GM23248 (cell line): ENCODE data around the gene CEACAM19. TPM values are rescaled to one million over a fixed set of nuclear protein-coding genes. Genes with fewer than 3 reads are reported as not detected.
A peak's percentile ranks its signal among the peaks of the same experiment; 100 is the strongest.

Experiments used
- DNase-seq: peaks from one replicate; pipeline ENCODE4 v3.0.0-alpha.2; 2015
- H2AFZ ChIP-seq: fragments of 200-600 bp; sonication (generic); 2 replicates; pipeline ENCODE4 v1.6.1; 2016; ENCODE audit warnings: antibody characterized with exemption
- H3F3A ChIP-seq: fragments of 200-600 bp; sonication (generic); 2 replicates; pipeline ENCODE4 v1.6.1; 2016; ENCODE audit warnings: mild to moderate bottlenecking, antibody characterized with exemption, mixed run types; ENCODE audit not compliant: insufficient read depth
- H3K27ac ChIP-seq: fragments of 200-600 bp; sonication (generic); 2 replicates; pipeline ENCODE4 v1.5.1; 2016; ENCODE audit warnings: mild to moderate bottlenecking
- H3K27me3 ChIP-seq: fragments of 200-600 bp; sonication (generic); replicated peaks from 2 replicates; pipeline ENCODE4 v1.6.1; 2016; ENCODE audit warnings: mild to moderate bottlenecking; ENCODE audit not compliant: insufficient read depth
- H3K36me3 ChIP-seq: fragments of 200-600 bp; sonication (generic); 2 replicates; pipeline ENCODE4 v1.6.1; 2016; ENCODE audit warnings: low read depth, mild to moderate bottlenecking
- H3K4me1 ChIP-seq: fragments of 200-600 bp; sonication (generic); 2 replicates; pipeline ENCODE4 v1.6.1; 2016; ENCODE audit warnings: mild to moderate bottlenecking; ENCODE audit not compliant: insufficient read depth
- H3K4me2 ChIP-seq: fragments of 200-600 bp; sonication (generic); one replicate; pipeline ENCODE4 v1.6.1; 2016; ENCODE audit warnings: mild to moderate bottlenecking; ENCODE audit not compliant: unreplicated experiment
- H3K4me3 ChIP-seq: fragments of 200-600 bp; sonication (generic); 2 replicates; pipeline ENCODE4 v1.5.1; 2016; ENCODE audit warnings: mild to moderate bottlenecking
- H3K79me2 ChIP-seq: fragments of 200-600 bp; sonication (generic); 2 replicates; pipeline ENCODE4 v1.6.1; 2016; ENCODE audit warnings: mild to moderate bottlenecking; ENCODE audit not compliant: insufficient read depth
- H3K9ac ChIP-seq: fragments of 200-600 bp; sonication (generic); 2 replicates; pipeline ENCODE4 v1.6.1; 2016; ENCODE audit warnings: mild to moderate bottlenecking
- H3K9me2 ChIP-seq: fragments of 200-600 bp; sonication (generic); 2 replicates; pipeline ENCODE4 v1.6.1; 2016; ENCODE audit warnings: mixed run types, mild to moderate bottlenecking, moderate library complexity; ENCODE audit not compliant: insufficient read depth
- H3K9me3 ChIP-seq: fragments of 200-600 bp; sonication (generic); one replicate; pipeline ENCODE4 v1.6.1; 2017; ENCODE audit warnings: low read depth
- H4K20me1 ChIP-seq: fragments of 200-600 bp; sonication (generic); 2 replicates; pipeline ENCODE4 v1.6.0; 2016; ENCODE audit not compliant: insufficient read depth
- EZH2 ChIP-seq: fragments of 200-600 bp; sonication (generic); IDR thresholded peaks from 2 replicates; pipeline ENCODE4 v1.6.1; 2018; ENCODE audit warnings: antibody characterized with exemption, mild to moderate bottlenecking; ENCODE audit not compliant: insufficient read depth, poor library complexity, severe bottlenecking
- EZH2phosphoT487 ChIP-seq: fragments of 200-600 bp; sonication (generic); IDR thresholded peaks from 2 replicates; pipeline ENCODE4 v1.6.1; 2018; ENCODE audit warnings: antibody characterized with exemption, moderate library complexity, mild to moderate bottlenecking, low read depth; ENCODE audit not compliant: insufficient read depth
- WGBS, 2 experiments: methylation state at CpG; one replicate each; pipeline ENCODE4 v1.1.6; 2015 to 2017; ENCODE audit warnings: low lambda C conversion rate in 2 of 2, low coverage in 1 of 2; ENCODE audit errors: missing lambda C conversion rate in 2 of 2; 5-methylcytosine and 5-hydroxymethylcytosine counted together
- in situ Hi-C: fragments of 300-500 bp; cut with MboI; formaldehyde crosslinking; loops from 2 replicates; pipeline ENCODE4 v1.15.0; 2020
- polyA plus RNA-seq: library from polyadenylated mRNA; unstranded; fragments of >200 nt; fragmentation: Nextera tagmentation; extraction: Ambion mirVana; gene quantifications from 2 replicates; pipeline ENCODE4 v1.2.1, GENCODE V29; 2016
- total RNA-seq: library from RNA; depleted of rRNA; stranded (reverse); fragments of >200 nt; shearing (Covaris generic); gene quantifications from 2 replicates; pipeline ENCODE4 v1.2.3, GENCODE V29; 2014

CEACAM19 gene
- total and polyA plus RNA-seq, 2 experiments from 2014 or later: 1.7 to 1.9 TPM

DNA sequence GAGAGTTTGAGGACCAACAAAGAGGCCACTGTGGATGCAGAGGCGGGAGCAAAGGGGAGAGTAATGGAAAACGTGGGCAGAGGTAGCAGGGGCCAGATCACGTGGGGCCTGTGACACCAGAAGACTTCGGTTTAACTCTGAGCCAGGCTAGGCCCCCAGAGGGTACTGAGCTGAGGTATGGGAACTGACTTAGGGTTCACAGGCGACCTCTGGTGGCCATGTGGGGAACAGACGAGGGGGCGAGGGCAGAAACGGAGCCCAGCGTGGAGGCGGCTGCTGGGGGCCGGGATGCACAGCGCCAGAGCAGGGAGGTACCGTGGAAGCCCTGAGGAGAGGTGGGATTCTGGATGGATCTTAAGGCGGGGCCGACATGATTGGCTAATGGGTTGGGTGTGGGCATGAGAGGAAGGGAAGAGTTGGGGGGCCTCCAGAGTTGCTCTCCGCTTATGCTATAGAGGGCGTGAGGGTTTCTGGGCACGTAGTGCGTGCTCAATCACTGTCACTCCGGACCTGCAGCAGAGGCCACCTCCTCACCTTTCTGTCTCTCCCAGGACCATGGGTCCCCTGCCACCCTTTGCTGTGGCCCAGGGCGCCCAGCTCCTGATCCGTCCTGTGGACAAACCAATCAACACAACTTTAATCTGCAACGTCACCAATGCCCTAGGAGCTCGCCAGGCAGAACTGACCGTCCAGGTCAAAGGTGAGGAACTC lies 13.9 kb upstream of the CEACAM19 start:
- TF ChIP-seq EZH2phosphoT487 (no peak), EZH2 (no peak)
- WGBS, 2 experiments: 60 to 64% methylated on average over 25 of the region's 25 CpGs
- H3F3A ChIP-seq: peaks cover 1% of the 10 kb centered on the region
- no peak overlapping the region for H3K27ac ChIP-seq
- in situ Hi-C loops: loop anchor here (5.0 kb wide), 1 partner anchor 85 kb away; no protein-coding TSS in a partner anchor
- no peaks in the 10 kb centered on the region for H4K20me1 ChIP-seq
- H2AFZ ChIP-seq: no peak overlapping the region
- peaks cover 13% of the 10 kb centered on the region for H3K79me2 ChIP-seq
- peak; percentile 70 for DNase-seq
- peaks cover 78% of the 10 kb centered on the region for H3K36me3 ChIP-seq
- no peak overlapping the region for H3K4me2 ChIP-seq
- no peaks in the 10 kb centered on the region; the same call in 1 of the 2 replicates for H3K4me1 ChIP-seq
- H3K9me2 ChIP-seq: no peaks in the 10 kb centered on the region
- H3K9ac ChIP-seq: no peak overlapping the region
- no peaks in the 10 kb centered on the region for H3K27me3 ChIP-seq
- no peaks in the 10 kb centered on the region for H3K9me3 ChIP-seq
- H3K4me3 ChIP-seq: no peak overlapping the region

GRCh38 chr19:44658069-44658733 lies 13.1 kb upstream of the CEACAM19 start:
- no peak overlapping the region for H3K9ac ChIP-seq
- H3K36me3 ChIP-seq: peaks cover 78% of the 10 kb centered on the region
- TF ChIP-seq EZH2 (no peak), EZH2phosphoT487 (no peak)
- no peaks in the 10 kb centered on the region; the same call in 1 of the 2 replicates for H3K4me1 ChIP-seq
- peaks cover 10% of the 10 kb centered on the region for H3F3A ChIP-seq
- 98 to 100% methylated on average over 3 of the region's 3 CpGs for WGBS, 2 experiments
- peak; percentile 20 for DNase-seq
- H3K9me3 ChIP-seq: no peaks in the 10 kb centered on the region
- H3K27ac ChIP-seq: no peak overlapping the region
- H3K79me2 ChIP-seq: peaks cover 7% of the 10 kb centered on the region; the same call in 1 of the 2 replicates
- H3K27me3 ChIP-seq: no peaks in the 10 kb centered on the region
- H2AFZ ChIP-seq: no peak overlapping the region
- in situ Hi-C loops: loop anchor here (5.0 kb wide), 1 partner anchor 86 kb away; no protein-coding TSS in a partner anchor
- no peaks in the 10 kb centered on the region for H4K20me1 ChIP-seq
- no peaks in the 10 kb centered on the region for H3K9me2 ChIP-seq
- H3K4me3 ChIP-seq: no peak overlapping the region
- H3K4me2 ChIP-seq: no peak overlapping the region

DNA sequence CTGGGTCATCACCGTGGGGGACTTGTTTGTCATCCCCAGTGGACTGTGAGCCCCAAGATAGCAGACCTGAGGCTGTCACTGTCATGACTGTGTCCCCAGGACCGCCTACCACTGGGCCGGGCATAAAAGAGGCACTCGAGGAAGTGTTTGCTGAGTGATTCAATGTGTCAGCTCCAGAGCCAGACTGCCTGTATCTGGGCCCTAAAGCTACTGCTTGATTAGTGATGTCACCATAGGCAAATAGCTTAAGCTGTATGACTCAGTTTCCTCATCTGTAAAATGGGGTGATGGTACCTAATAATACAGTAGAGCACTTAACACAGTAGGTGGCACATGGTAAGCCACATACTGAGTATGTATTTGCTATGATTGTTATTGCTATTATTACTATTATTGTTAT lies 11.2 kb upstream of the CEACAM19 start:
- Histone ChIP-seq H3K27ac (no peak overlapping the region), H3K9ac (no peak overlapping the region), H3K36me3 (peaks cover 66% of the 10 kb centered on the region), H3K9me3 (no peaks in the 10 kb centered on the region), H3K79me2 (no peaks in the 10 kb centered on the region), H2AFZ (no peak overlapping the region), H3K4me1 (no peaks in the 10 kb centered on the region; the same call in 1 of the 2 replicates), H3K27me3 (no peaks in the 10 kb centered on the region), H3K4me3 (no peak overlapping the region), H4K20me1 (no peaks in the 10 kb centered on the region), H3K4me2 (no peak overlapping the region), H3K9me2 (no peaks in the 10 kb centered on the region), H3F3A (peaks cover 21% of the 10 kb centered on the region)
- in situ Hi-C loops: no loop called here
- no peak for DNase-seq
- TF ChIP-seq EZH2: no peak
- TF ChIP-seq EZH2phosphoT487: no peak
- 82 to 84% methylated on average over 4 of the region's 4 CpGs for WGBS, 2 experiments

DNA sequence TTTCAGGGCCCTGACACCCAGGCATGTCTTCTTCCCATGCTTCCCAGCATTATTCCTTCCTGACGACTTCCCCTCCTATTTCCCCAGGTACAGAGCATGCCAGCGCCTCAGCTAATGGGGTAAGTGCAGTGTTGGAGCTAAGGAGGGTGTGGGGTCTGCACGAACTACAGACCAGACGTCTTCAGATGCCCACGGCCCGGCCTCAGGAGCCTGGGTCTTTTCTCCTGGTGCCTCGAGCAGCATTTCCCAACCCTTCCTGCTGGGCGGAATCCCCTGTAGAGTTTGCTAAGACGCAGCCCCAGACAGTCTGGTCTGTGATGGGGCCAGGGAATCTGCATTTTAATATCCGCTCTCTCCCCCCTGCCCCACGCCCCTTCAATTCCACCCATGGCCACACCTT lies 10.1 kb upstream of the CEACAM19 start:
- Histone ChIP-seq H3K36me3 (peaks cover 56% of the 10 kb centered on the region), H3K4me1 (no peaks in the 10 kb centered on the region; the same call in 1 of the 2 replicates), H3K27me3 (no peaks in the 10 kb centered on the region), H3F3A (peaks cover 22% of the 10 kb centered on the region), H3K27ac (no peak overlapping the region), H3K9ac (no peak overlapping the region), H2AFZ (no peak overlapping the region), H3K9me3 (no peaks in the 10 kb centered on the region), H3K79me2 (no peaks in the 10 kb centered on the region), H3K9me2 (no peaks in the 10 kb centered on the region), H3K4me2 (no peak overlapping the region), H4K20me1 (no peaks in the 10 kb centered on the region), H3K4me3 (no peak overlapping the region)
- in situ Hi-C loops: no loop called here
- WGBS, 2 experiments: 94 to 98% methylated on average over 11 of the region's 11 CpGs
- TF ChIP-seq EZH2phosphoT487: no peak
- no peak for TF ChIP-seq EZH2
- DNase-seq: no peak
